Raji (cell line): ENCODE results near the gene PHF20.

Experiments used
- POLR2A ChIP-seq: IDR thresholded peaks from 2 replicates; pipeline ENCODE4 v1.6.1; 2011; ENCODE audit warnings: low read depth, low read length, control low read depth; ENCODE audit not compliant: insufficient read depth

The PHF20 gene

GRCh38 chr20:35768731-35769664, 2.8 kb upstream of the PHF20 start:
- TF ChIP-seq POLR2A = no peak; the same call in 1 of the 2 replicates

DNA sequence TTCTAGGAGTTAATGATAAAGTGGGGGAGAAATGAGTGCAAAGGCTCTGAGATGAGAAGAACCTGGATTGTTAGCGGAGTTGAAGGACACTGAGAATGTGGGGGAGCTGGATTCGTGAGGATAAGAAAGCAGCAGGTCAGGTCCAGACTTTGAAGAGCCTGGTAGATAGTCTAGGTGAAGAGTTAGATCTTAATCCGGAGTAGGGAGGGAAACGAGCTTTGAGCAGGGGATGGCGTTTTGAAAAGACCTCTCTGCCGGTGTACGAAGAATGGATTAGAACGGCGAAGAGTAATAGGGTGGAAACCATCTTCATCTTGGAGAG, 487 bp upstream of the PHF20 start:
- TF ChIP-seq POLR2A = no peak

DNA sequence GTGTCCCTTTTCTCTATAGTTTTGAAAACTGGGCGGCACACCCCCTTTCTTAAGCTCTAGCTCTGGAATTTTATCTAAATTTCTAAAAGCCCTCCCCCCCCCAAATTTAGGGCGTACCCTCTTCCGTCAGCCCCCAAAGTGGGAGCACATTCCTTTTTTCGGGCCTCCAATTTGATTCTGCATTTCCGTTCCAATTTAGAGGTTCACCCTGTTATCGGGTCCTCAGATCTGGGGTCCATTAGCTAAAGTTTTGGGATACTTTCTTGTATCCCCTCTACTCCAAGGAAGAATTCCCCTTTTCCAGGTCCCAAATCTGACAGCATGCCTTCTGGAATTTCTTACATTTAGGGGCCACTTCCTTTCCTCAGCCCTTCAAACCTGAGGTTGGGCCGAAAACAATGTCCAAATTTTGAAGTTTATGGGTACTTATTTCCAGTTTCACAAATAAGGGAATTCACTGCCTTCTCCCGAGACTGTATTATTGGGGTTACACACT, 796 bp downstream of the PHF20 start:
- no peak for TF ChIP-seq POLR2A

- TF ChIP-seq POLR2A = no peak
Measured at GRCh38 chr20:35773154-35773751, 1.4 kb downstream of the PHF20 start.

DNA sequence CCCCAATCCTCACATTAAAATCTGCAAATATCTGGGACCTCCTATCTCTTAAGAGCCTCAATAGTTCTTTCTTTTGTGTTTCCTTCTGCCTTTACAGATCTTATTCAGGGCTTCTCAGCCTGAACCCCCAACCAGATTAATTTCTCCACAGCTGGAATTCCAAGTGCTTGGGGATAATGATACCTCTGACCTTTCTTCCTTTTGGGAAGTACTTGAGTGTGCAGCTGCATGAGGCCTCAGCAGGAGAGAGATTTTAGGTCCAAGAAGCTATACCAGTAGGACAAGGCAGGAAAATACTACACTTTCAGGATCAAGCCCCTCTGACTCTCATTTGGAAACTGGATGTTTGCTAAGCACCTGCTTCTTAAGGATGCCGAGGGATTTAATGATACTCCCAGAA, 2.6 kb downstream of the PHF20 start:
- TF ChIP-seq POLR2A = no peak

GRCh38 chr20:35776513-35777101, 4.8 kb downstream of the PHF20 start:
- TF ChIP-seq POLR2A = no peak

GRCh38 chr20:35788796-35789195, 17.0 kb downstream of the PHF20 start:
- no peak for TF ChIP-seq POLR2A

GRCh38 chr20:35791097-35791496, 19.3 kb downstream of the PHF20 start:
- no peak for TF ChIP-seq POLR2A

- TF ChIP-seq POLR2A = no peak
Measured at GRCh38 chr20:35791821-35792220, 20.0 kb downstream of the PHF20 start.

GRCh38 chr20:35792740-35793139, 20.9 kb downstream of the PHF20 start:
- no peak for TF ChIP-seq POLR2A

DNA sequence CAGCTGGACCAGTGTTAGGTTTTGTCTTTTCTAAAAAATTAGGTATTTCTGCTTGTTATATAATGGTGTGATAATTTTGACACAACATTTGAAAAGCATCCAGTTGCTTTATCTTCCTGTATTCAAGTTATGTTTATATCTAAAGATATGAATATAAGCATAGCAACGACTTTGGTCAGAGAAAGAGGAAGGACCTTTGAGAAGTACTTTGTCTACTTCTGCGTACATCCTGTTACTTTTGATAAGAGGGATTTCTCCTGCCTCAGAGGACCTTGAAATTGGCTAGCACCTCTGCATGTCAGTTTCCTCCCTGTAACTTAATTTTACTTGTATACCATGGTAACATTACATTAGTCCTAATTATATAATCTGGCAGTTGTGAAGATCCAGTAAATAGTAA, 24.8 kb downstream of the PHF20 start:
- TF ChIP-seq POLR2A = no peak

- TF ChIP-seq POLR2A = no peak
Measured at GRCh38 chr20:35801865-35802264, 30.1 kb downstream of the PHF20 start.

DNA sequence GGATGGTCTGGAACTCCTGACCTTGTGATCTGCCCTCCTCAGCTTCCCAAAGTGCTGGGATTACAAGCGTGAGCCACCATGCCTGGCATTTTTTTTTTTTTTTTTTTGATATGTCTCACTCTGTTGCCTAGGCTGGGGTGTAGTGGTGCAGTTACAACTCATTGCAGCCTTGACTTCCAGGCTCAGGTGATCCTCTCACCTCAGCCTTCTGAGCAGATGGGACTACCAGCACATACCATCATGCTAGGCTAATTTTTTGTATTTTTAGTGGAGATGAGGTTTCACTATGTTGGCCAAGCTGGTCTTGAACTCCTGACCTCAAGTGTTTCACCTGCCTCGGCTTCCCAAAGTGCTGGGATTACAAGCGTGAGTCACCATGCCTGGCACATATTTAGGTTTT, 34.3 kb downstream of the PHF20 start:
- no peak for TF ChIP-seq POLR2A

- no peak for TF ChIP-seq POLR2A
Measured at GRCh38 chr20:35807877-35808276, 36.1 kb downstream of the PHF20 start.

GRCh38 chr20:35820715-35821114, 48.9 kb downstream of the PHF20 start:
- TF ChIP-seq POLR2A = no peak

DNA sequence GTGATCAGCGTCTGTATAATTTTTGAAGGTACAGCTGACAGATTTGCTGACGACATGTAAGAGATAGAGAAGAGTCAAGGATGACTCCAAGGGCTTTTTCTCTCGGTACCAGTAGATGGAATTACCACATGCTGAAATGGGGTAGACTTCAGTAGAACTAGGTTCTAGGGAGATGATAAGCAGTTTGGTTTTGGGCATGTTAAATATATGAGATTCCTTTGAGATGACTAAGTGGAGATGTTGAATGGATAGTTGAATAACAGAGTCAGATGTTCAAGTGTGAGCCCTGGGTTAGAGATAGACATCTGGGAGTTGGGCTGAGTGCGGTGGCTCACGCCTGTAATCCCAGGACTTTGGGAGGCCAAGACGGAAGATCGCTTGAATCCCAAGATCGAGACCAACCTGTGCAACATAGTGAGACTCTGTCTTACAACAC, 50.0 kb downstream of the PHF20 start:
- TF ChIP-seq POLR2A = no peak
